Tibial artery (tissue), 4 donors: ENCODE results near the gene CRNN.

Experiments used
- DNase-seq, 2 donors: peaks; one replicate each; pipeline ENCODE4 v3.0.0-alpha.2; 2019
- H3K27ac ChIP-seq, 2 donors: fragments of 200-600 bp; sonication (generic) in 1 of 2; 1 replicate in 1 of 2; 2 replicates in 1 of 2; pipeline ENCODE4 v1.5.1; 2018 to 2019; ENCODE audit warnings: mild to moderate bottlenecking in 1 of 2
- H3K27me3 ChIP-seq, 2 donors: fragments of 200-600 bp; sonication (generic) in 1 of 2; one replicate each; pipeline versions ENCODE4 v1.5.1 to v1.6.0; 2016 to 2019
- H3K36me3 ChIP-seq, 3 donors: fragments of 200-600 bp; sonication (generic) in 2 of 3; one replicate each; pipeline ENCODE4 v1.5.1; 2016 to 2019; ENCODE audit warnings: mild to moderate bottlenecking in 2 of 3
- H3K4me1 ChIP-seq, 4 donors: fragments of 200-600 bp; sonication (generic) in 2 of 4; 1 replicate in 3 of 4; 2 replicates in 1 of 4; pipeline ENCODE4 v1.5.1; 2016 to 2019
- H3K4me3 ChIP-seq, 2 donors: fragments of 200-600 bp; sonication (generic) in 1 of 2; 1 replicate in 1 of 2; 2 replicates in 1 of 2; pipeline ENCODE4 v1.5.1; 2018 to 2019; ENCODE audit warnings: mild to moderate bottlenecking in 2 of 2
- H3K9me3 ChIP-seq, 3 donors: fragments of 200-600 bp; sonication (generic) in 1 of 3; one replicate each; pipeline ENCODE4 v1.5.1; 2016 to 2019
- intact Hi-C: fragments of 100-400 bp; cut with DNase I; formaldehyde crosslinking; loops from one replicate; pipeline ENCODE4 v1.15.0; 2023; ENCODE audit warnings: low total_unique reads
- TF ChIP-seq, protein P1 (sequence below), 2 experiments: fragments of 200-600 bp in 1 of 2; fragments of 450-650 bp in 1 of 2; IDR thresholded peaks; one replicate each; pipeline ENCODE4 v1.5.1; 2017 to 2019; ENCODE audit warnings: antibody characterized with exemption in 2 of 2, mild to moderate bottlenecking in 1 of 2, moderate library complexity in 1 of 2

CRNN gene

DNA sequence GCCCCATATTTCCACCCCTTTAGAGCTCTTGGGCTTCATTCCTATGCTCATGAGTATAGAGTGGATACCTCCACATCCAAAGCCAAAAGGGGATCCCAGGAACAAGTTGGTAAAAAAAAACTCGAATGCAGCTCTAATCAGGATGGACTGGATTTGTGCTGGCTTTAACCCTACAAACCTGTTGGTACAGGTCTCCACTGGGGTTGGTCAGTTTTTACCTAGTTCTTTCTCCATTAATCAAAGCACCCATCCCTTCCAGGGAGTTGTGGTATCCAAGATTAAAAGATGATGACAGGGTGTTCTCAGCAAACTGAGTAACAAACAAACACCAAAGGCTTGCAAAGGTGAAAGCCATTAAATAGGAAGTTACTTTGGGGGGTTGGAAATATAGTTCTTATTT is 5.9 kb upstream of the CRNN start:
- Histone ChIP-seq H3K36me3 (no peaks in the 10 kb centered on the region), H3K27me3 (no peaks in the 10 kb centered on the region), H3K9me3 (peaks cover 0 to 8% (median 0%) of the 10 kb centered on the region in 3 donors), H3K4me1 (no peaks in the 10 kb centered on the region), H3K27ac (no peak overlapping the region), H3K4me3 (no peak overlapping the region)
- TF ChIP-seq, protein P1, sequence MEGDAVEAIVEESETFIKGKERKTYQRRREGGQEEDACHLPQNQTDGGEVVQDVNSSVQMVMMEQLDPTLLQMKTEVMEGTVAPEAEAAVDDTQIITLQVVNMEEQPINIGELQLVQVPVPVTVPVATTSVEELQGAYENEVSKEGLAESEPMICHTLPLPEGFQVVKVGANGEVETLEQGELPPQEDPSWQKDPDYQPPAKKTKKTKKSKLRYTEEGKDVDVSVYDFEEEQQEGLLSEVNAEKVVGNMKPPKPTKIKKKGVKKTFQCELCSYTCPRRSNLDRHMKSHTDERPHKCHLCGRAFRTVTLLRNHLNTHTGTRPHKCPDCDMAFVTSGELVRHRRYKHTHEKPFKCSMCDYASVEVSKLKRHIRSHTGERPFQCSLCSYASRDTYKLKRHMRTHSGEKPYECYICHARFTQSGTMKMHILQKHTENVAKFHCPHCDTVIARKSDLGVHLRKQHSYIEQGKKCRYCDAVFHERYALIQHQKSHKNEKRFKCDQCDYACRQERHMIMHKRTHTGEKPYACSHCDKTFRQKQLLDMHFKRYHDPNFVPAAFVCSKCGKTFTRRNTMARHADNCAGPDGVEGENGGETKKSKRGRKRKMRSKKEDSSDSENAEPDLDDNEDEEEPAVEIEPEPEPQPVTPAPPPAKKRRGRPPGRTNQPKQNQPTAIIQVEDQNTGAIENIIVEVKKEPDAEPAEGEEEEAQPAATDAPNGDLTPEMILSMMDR (IDR thresholded peaks at IDR 0.05) = no peak
- intact Hi-C loops = no loop called here
- no peak for DNase-seq

DNA sequence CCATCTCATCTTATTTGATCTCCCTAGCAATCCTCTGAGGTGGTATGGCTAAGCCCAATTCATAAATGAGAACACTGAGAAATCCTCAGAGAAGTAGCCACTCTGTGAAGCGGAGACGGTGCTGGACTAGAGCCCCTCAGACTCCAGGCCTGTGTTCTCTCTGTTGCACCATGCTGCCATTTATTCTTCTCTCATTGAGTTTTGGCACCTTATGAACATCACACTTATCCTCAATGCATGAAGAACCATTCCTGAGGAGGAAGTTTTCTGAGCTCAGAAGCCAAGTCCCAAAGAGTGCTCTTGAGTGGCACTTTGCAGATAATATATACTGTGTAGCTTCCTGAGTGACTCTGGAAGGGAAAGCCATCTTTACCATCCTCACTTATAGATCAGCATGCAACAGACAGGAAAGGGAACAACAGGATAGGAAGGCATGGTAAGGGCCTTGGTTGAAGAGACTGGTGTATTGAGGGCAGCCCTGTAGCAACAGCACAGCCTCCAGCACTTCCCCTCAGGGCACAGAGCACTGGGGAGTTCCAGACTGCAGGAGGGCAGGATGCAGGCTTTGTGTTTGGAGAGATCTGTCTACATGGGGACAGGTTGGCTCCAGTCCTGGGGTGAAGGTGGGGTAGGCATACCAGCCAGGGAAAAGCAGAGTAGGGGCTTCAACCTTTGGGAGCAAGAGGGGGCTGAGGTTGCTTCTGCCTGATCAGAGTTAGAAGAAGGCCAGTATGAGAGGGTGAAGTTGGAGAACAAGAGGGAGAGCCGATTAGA is 1.6 kb upstream of the CRNN start:
- intact Hi-C loops = no loop called here
- Histone ChIP-seq H3K4me3 (no peak overlapping the region), H3K27ac (no peak overlapping the region), H3K4me1 (no peaks in the 10 kb centered on the region), H3K9me3 (no peaks in the 10 kb centered on the region), H3K27me3 (no peaks in the 10 kb centered on the region), H3K36me3 (no peaks in the 10 kb centered on the region)
- DNase-seq = no peak
- TF ChIP-seq, protein P1 (IDR thresholded peaks at IDR 0.05) = no peak

DNA sequence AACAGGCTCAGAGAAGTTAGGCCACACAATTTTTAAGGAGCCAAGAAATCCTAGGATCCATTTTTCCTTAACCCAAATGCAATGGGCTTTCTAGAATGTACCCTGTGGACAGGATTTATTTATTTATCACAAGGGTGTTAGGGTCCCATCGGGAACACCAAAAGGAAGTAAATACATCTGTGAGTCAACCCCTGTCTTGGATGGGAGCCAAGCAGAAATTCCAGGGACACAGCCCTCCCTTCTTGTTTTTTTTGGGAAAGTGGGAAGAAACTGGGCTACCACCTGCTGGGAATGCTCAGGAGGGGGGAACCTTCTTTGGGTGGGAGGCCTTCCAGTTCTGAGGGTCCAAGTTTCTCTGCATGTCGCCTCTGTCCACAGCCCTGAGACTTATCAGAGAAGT is 1.3 kb downstream of the CRNN start:
- intact Hi-C loops = no loop called here

GRCh38 chr1:152411134-152411533 is 2.9 kb downstream of the CRNN start:
- Histone ChIP-seq H3K9me3 (no peaks in the 10 kb centered on the region), H3K36me3 (no peaks in the 10 kb centered on the region), H3K27ac (no peak overlapping the region), H3K4me3 (no peak overlapping the region), H3K4me1 (no peaks in the 10 kb centered on the region), H3K27me3 (no peaks in the 10 kb centered on the region)
- DNase-seq = no peak
- TF ChIP-seq, protein P1 (IDR thresholded peaks at IDR 0.05) = no peak
- intact Hi-C loops = no loop called here

More for the DNA sequence above, 1.3 kb downstream of the CRNN start:
- H3K4me3 ChIP-seq = no peak overlapping the region
- H3K4me1 ChIP-seq = no peaks in the 10 kb centered on the region
- TF ChIP-seq, protein P1 (IDR thresholded peaks at IDR 0.05) = no peak
- no peaks in the 10 kb centered on the region for H3K36me3 ChIP-seq
- no peak overlapping the region for H3K27ac ChIP-seq
- no peaks in the 10 kb centered on the region for H3K9me3 ChIP-seq
- DNase-seq = no peak
- H3K27me3 ChIP-seq = no peaks in the 10 kb centered on the region

GRCh38 chr1:152410599-152410998 is 3.5 kb downstream of the CRNN start:
- intact Hi-C loops = no loop called here

More at GRCh38 chr1:152410599-152410998, 3.5 kb downstream of the CRNN start:
- Histone ChIP-seq H3K4me1 (no peaks in the 10 kb centered on the region), H3K36me3 (no peaks in the 10 kb centered on the region), H3K27ac (no peak overlapping the region), H3K27me3 (no peaks in the 10 kb centered on the region), H3K4me3 (no peak overlapping the region), H3K9me3 (no peaks in the 10 kb centered on the region)
- no peak for DNase-seq
- TF ChIP-seq, protein P1 (IDR thresholded peaks at IDR 0.05) = no peak
